CD4-positive, alpha-beta T cell treated with Interleukin-17A for 4 hours (primary cell): ENCODE data around the gene TENM4.

Source experiments
- DNase-seq: peaks from one replicate; pipeline ENCODE4 v3.0.0-alpha.2; 2020; ENCODE audit warnings: mixed read lengths

TENM4 gene

DNA sequence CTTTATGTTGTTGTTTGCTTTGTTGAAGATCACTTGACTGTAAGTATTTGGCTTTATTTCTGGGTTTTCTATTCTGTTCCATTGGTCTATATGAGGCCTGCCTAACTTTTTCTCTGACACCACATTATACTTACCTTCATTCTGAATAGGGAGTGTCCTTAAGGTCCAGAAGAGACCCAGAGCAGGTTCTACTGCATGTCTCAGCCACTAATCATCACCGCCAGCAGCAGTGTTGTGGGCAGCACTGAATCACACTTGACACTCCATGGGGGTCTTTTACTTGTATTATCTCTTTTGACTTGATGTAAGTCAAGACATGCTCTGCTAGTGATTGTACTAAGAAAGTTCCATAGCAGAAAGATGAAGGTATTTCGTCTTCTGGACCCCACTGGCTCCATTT is 274.9 kb downstream of the TENM4 start:
- DNase-seq = no peak

GRCh38 chr11:79160791-79161403 is 279.9 kb downstream of the TENM4 start:
- DNase-seq = no peak

DNA sequence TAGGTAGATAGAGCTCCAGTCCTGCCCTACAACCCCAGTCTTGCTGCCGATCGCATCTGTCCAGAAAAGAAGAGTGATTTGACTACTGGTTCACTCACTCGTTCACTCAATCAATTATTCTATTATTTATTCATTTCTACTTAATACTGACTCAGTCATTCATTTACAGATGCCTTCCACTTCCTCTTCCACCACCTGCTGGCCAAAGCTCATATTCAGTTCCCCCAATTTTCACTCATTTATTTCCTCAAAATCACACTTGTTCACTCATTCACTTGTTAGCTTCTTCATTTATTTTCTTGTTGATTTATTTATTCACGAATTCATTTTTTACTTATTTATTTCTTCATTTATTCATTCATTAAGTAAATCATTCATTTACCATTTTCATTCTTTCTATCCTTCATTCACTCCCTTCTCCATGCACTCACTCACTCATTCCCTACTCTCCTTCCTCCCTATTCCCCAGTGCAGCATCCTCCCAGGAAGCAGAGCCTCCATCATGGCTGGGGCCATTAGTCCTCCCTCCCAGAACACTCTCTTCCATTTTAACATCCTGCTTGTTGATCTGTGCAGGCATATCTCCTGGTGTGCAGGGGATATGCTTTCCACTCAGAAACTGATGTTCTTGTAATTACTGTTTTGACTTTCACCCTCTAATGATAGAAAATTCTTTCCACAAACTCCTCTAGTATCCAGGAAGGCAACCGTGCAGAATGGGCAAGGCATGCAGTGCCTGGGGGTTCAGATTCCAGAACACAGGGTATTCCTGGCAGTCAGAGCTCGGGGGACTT is 281.0 kb downstream of the TENM4 start:
- no peak for DNase-seq

DNA sequence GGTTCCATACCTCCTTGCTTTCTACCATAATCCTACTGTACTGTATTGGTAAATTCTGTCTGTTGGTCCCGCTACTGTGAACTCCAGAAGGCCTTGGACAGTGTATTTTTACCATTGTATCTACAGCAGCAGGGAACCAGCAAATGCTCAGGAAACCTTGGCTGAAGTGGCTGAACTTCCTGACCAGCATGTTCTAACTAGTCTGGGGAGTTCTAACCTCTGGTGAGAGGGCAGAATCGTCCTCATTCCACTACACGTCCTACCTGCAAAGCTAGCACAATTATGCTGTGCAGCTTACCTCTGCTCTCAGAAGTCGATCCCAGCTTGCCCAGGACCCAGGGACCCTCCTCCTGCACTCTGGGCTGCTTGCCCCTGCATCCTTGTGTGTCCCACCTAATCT is 283.1 kb downstream of the TENM4 start:
- no peak for DNase-seq

GRCh38 chr11:79156031-79156430 is 284.8 kb downstream of the TENM4 start:
- DNase-seq = no peak

DNA sequence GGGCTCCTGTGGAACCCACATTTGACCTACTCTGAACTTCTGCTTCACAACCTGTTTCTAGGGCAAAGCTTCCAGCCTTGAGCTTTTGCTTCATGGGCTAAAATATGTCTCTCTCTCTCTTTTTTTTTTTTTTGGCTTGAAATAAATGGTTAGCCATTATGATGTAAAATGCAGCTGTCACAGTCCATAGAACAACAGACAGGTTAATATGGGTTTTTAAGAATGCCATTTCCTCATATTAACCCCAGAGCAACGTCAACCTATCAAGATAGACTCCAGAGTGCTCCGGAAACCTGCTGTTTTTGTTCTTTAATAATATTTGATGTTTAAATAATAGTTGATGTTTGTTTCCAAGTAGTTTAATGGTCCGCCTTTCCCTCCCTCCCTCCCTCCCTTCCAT is 285.6 kb downstream of the TENM4 start:
- no peak for DNase-seq

- DNase-seq = no peak
Measured at GRCh38 chr11:79152511-79152910, 288.3 kb downstream of the TENM4 start.

GRCh38 chr11:79151396-79151795 is 289.4 kb downstream of the TENM4 start:
- DNase-seq = no peak

- DNase-seq = no peak
Measured at GRCh38 chr11:79150966-79151365, 289.9 kb downstream of the TENM4 start.

DNA sequence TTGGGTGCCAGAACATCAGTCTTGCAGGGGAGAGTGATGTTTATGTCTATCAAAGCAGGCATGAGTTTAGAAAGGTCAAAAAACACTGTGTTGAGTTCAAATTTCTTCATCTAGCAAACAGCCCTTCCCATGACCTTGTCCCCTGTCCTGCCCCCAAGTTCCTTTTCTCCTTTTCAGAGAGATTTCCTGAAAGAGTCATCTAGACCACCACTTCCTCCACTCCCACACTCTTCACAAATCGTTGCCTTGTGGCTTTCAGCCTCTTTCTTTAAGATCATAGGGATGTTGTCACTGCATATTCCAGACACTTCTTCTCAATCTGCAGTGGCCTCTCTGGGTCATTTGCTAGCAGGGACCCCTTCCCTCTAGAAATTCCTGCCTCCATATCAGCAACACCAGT is 290.5 kb downstream of the TENM4 start:
- no peak for DNase-seq

DNA sequence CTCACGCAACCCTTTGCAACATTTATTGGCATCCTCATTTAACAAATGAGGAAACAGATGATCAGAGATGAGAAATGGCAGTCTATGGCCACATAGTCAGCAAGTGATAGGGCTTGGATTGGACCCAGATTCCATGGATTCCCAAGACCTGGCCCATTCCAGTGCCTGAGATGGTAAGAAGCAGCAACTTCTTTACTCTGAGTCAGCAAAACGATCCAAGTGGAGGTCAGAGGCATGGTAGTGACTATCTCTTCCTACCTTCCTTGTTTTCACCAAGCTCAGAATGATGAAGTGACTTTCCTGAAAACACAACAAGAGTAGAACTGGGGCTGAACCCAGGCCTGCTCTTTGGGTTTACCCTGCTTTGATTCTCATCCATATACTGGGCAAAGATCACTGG is 293.1 kb downstream of the TENM4 start:
- no peak for DNase-seq

DNA sequence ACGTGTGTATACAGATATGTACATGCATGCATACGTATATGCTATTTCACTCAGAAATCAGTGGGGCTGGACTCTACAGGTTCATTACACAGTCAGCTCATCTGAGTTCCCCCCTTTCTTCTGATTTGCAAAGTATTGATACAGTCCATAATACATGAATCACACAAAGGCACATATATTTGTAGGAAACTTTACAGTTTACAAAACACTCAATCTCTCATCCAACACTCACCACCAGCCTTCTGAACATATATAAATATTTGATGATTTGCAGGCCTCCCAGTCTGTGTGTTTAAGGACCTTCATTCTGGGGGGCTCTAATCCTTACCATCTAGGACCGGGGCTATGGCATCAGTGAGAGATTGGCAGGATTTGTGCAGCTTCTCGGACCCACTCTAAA is 293.8 kb downstream of the TENM4 start:
- DNase-seq = no peak

DNA sequence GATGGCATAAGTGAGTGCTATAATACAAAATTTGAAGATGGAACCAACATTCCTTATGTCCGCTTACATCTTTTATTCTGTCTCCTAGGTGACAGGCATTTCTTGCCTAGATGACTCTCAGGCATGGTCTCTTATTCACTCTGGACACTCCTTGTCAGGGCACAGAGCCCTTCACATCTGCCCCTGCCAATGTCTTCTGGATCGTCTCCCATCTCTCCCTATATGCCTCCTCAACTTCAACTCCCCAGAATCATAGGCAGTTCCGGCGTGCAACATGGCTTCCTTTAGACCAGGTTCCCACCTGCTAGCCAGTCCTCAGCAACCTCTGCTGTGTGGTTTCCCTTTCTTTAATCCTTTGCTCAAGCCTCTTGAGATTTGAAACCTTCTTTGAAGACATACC is 300.9 kb downstream of the TENM4 start:
- no peak for DNase-seq

DNA sequence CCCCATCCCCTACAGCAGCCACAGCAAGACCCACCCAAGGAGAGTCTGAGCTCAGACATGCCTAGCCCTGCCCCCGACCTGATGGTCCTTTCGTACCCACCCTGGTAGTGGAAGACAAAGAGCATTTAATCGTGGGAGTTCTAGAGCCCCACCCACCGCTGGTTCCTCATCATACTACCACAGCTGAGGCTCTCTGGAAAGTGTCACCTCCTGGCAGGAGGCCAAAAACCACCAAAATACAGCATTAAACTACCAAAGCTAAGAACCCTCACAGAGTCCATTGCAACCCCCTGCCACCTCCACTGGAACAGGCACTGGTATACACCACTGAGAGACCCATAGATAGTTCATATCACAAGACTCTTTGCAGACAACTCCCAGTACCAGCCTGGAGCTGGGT is 311.1 kb downstream of the TENM4 start:
- no peak for DNase-seq

DNA sequence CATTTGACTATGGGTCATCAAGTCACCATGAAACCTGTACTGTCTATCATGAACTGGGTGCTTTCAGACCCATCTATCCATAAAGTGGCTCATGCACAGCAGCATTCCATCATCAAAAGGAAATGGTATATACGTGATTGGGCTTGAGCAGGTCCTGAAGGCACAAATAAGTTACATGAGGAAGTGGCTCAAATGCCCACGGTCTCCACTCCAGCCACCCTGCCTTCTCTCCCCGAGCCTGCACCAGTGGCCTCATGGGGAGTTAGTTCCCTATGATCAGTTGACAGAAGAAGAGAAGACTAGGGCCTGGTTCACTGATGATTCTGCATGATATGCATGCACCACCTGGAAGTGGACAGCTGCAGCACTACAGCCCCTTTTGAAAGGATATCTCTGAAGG is 312.5 kb downstream of the TENM4 start:
- no peak for DNase-seq

DNA sequence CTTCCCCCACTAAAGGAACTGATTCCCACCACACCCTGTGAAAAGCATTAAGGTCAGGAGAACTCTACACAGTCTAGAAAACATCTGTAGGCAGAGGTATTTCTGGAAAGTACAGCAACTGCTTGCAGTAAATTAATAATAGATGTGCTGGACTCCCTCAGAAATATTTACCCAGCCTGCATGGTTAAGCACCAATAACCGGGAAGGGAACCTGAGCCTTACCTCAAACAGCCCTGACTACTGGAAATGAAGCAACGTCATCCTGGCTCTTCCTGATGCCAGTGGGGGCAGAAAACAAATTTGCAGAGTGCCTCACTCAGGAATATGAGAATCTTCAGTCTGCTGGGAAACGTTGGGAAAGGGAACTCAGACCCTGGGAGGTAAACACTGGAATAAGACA is 318.1 kb downstream of the TENM4 start:
- no peak for DNase-seq

DNA sequence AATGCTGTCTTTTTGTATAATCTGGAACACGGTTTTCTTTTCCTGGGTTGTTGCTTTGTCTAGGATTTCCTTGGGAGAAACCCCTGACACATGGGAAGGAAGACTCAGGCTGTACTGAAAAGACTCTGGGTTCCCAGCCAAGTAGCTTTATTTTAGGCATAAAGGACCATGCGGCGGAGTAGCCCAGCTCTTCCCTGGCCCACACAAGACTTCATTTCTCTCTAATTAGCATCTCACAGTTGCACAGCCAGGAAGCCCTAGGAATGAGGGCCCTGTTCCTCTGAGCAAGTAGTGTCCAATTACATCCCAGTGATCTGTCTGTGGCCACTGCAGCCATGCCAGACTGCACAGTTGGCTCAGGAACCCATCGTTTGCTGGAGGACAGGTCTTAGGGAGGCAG is 319.5 kb downstream of the TENM4 start:
- no peak for DNase-seq

- DNase-seq = no peak
Measured at GRCh38 chr11:79119491-79120284, 321.1 kb downstream of the TENM4 start.

DNA sequence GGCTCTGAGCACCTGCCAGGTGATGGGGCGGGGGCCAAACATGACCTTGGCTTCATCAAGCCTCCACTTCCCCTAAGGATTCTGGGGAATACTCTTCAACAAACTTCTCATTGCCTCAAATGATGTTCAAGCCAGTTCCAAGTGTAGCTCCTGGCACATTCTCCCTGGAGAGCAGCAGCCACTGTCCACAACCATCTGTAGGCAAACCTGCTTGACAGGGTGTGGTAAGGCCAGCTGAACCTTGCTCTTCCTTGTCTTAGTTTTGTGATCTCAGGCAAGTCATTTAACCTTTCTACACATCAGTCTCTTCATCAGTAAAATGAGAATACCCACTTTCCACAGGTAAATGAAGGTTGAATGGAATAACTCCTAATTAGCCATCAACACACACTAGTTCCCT is 323.3 kb downstream of the TENM4 start:
- no peak for DNase-seq

GRCh38 chr11:79116600-79116999 is 324.2 kb downstream of the TENM4 start:
- no peak for DNase-seq

GRCh38 chr11:79113054-79113690 is 327.7 kb downstream of the TENM4 start:
- no peak for DNase-seq

DNA sequence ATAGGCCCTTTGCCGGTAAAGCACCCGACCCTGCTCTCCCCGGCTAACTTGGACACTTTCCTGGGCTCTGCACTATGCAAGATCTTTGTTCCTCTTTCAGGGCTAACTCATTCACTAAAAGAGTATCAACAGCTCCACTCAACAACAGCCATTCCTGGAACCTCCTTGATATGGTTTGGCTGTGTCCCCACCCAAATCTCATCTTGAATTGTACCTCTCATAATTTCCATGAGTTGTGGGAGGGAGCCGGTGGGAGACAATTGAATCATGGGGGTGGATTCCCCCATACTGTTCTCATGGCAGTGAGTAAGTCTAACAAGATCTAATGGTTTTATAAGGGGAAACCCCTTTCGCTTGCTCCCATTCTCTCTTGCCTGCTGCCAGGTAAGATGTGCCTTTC is 330.0 kb downstream of the TENM4 start:
- DNase-seq = no peak

- no peak for DNase-seq
Measured at GRCh38 chr11:79110321-79110720, 330.5 kb downstream of the TENM4 start.

DNA sequence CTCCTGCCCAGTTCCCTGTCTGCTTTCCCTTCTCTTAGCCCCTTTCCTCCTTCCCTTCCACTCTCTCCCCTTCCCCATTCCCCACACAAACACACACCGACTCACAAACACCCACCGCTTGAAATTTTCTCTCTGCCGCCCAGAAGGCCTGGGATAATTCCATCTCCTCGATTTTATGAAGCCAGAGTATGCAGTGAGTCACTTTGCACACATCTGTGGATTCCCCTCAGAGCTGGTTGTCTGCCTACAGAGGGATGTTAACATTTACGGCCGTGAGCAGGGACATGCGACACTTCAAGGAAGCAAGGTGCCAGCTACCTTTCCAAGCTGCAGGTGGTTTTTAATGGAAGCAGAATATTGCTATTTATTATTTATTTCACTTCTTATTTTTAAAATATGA is 332.0 kb downstream of the TENM4 start:
- DNase-seq = no peak
